NAMALWA (cell line): ENCODE data around the gene SRBD1.

Source experiments
- DNase-seq: peaks from one replicate; pipeline ENCODE4 v3.0.0-alpha.2; 2015; ENCODE audit warnings: low spot score

The SRBD1 gene

GRCh38 chr2:45631955-45632354 is 20.9 kb upstream of the SRBD1 start:
- DNase-seq = no peak

- DNase-seq = no peak
Measured at GRCh38 chr2:45631319-45631718, 20.3 kb upstream of the SRBD1 start.

- no peak for DNase-seq
Measured at GRCh38 chr2:45629971-45630370, 18.9 kb upstream of the SRBD1 start.

DNA sequence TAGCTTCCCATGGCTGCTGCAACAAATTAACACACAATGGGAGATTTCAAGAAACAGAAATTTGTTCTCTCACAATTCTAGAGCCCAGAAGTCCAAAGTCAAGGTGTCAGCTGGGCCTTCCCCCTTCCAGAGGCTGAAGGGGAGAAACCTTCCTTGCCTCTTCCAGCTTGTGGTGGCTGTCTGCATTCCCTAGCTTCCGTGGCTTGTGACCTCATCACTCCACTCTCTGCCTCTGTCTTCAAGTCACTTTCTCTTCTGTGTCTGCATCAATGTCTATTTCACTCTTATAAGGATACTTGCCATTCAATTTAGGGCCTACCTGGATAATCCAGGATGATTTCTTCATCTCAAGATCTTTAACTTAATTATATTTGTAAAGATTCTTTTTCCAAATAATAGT is 16.8 kb upstream of the SRBD1 start:
- DNase-seq = no peak

DNA sequence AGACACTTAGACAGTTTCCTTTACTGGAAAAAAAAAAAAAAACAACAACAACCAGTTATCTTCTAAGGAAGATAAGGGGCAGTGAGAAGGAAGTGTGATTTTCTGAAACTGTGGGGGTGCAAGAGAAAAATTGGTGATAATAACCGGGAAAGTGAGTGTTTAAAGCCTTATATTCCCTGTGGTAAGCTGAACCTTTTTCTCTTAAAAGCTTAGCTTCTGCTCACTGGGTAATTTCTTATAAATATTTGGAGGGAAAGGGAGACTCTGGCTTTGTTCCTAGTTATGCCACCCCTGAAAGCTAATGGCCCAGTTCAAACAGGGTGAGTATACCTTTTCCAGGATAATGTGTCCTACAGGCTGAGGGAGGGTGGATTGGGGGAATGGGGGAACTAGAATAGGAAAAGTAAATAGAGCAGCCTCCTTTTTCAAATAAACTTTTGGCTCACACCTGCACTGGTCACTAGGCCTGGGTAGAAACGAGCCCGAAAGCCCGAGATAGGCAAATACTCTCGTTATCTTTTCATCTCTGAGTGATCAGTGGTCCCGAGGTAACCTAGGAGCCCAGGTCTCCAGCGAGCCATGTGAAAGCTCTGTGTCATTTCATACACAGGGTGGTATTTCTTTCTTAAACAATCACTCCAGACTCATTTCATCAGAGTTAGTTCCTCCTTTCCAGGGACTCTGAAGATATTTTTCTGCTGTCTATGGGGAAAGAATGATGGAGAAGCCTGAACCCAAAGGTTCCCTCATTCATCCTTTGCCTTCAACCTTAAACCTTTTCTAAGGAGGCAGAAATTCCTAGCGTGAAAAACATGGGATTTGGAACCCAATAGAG is 15.5 kb upstream of the SRBD1 start:
- DNase-seq = no peak

GRCh38 chr2:45625824-45626223 is 14.8 kb upstream of the SRBD1 start:
- no peak for DNase-seq

GRCh38 chr2:45623098-45623497 is 12.0 kb upstream of the SRBD1 start:
- no peak for DNase-seq

- DNase-seq = no peak
Measured at GRCh38 chr2:45622336-45623075, 11.4 kb upstream of the SRBD1 start.

GRCh38 chr2:45617496-45617895 is 6.4 kb upstream of the SRBD1 start:
- no peak for DNase-seq

DNA sequence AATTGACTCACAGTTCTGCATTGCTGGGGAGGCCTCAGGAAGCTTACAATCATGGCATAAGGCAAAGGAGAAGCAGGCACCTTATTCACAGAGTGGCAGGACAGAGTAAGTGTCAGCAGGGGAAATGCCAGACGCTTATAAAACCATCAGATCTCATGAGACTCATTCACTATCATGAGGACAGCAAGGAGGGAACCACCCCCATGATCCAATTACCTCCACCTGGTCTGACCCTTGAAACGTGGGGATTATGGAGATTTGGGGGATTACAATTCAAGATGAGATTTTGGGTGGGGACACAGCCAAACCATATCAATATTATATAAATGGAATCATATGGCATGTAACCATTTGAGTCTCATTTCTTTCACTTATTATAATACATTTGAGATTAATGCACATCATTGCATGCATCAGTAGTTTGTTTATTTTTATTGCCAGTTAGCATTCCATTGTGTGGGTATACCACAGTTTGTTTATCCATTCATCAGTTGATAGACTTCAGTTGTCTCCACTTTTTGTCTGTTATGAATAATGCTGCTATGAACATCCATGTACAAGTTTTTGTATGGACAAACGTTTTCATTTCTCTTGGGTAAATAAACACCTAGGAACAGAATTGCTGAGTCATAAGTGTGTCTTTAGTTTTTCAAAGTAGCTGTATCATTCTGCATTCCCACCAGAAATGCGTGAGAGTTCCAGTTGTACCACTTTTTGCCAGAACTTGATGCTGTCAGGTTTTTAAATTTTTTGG is 5.8 kb upstream of the SRBD1 start:
- no peak for DNase-seq

DNA sequence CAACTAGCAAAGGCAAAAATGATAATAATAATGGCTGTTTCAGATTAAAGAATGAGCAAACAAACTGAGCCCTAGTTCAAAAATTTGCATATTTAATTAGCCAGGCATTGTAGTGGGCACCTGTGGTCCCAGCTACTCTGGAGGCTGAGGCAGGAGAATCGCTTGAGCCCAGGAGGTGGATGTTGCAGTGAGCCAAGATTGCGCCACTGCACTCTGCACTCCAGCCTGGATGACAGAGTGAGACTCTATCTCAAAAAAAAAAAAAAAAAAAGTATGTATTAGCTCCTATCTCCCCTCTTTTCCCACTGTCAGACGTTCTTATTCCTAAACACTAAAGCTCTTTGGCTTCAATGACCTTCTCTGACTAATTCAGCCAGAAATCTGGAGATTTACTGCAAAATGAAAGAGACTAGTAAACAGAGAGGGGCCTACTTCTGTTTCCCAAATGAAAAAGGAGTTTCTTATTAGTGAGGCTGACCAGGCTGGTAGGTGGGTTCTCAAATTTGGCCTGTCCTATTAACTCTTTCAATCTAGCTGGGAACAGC is 3.9 kb upstream of the SRBD1 start:
- no peak for DNase-seq

DNA sequence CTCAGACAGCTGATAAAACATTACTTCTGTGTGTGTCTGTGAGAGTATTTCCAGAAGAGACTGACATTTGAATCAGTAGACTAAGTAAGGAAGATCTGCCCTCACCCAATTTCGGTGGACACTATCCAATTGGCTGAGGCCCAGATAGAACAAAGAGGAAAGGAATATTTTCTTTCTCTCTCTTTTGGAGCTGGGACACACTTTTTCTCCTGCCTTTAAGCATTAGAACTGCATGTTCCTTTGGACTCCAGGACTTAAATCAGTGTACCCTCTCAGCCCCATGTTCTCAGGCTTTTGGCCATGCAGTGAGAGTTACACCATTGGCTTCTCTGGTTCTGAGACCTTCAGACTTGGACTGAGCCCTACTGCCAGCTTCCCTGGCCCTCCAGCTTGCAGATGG is 3.3 kb upstream of the SRBD1 start:
- no peak for DNase-seq

- DNase-seq = no peak
Measured at GRCh38 chr2:45612731-45613130, 1.7 kb upstream of the SRBD1 start.

GRCh38 chr2:45612285-45612684 is 1.2 kb upstream of the SRBD1 start:
- no peak for DNase-seq

GRCh38 chr2:45610281-45611019 is 617 bp downstream of the SRBD1 start:
- DNase-seq = peak; percentile 61

DNA sequence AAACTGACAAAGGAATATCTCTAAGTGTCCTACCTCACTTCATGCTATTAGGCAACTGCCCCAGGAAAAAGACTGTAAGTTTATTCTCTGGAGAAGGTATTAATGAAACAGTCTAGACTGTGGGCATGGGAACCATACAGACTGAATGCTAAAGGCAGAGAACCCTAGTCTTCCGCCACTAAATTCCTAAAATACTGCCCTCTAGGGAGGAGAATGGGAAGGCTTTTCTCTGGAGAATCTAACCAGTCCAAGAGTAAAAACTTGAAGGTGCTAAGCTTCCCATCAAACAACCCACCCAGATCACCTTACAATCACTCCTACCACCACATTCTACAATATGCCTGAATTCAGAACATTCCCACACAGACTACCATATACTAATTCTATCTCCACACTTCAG is 3.4 kb downstream of the SRBD1 start:
- peak; percentile 9 for DNase-seq

DNA sequence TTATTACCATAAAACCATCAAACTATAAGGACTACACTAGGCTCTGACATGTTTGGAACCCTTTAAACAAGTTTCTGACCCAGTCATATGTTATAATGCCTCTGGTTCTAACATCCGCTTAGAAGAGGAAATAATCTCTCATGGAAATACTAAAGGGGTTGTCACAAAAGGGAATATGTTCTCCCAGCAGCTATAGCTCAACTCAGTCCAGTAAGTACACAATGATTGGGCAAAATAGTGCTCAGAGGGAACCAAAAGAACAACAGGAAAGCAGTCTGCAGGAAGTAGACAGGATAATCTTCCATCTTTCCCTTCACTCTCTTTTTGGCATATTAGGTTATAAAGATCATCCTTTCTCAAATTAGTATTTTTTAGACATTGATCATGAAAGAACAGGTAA is 4.3 kb downstream of the SRBD1 start:
- DNase-seq = no peak

DNA sequence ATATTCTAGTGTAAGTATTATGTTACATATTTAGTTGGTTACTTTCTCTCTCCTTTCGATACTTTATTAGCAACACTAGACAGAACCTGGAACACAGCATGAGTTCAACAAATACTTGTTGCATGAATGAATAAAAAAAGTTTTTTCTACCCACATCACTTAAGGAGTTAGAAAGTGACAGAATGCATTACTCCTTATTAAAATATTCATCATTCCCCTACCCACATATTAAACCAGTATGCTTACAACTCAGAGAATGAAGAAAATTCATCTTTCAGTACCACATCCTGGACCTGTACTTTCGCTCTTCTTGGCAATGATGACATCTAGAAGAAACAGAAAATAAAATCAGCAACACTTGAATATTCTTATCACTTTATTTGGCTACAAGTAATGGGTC is 6.0 kb downstream of the SRBD1 start:
- DNase-seq = no peak

DNA sequence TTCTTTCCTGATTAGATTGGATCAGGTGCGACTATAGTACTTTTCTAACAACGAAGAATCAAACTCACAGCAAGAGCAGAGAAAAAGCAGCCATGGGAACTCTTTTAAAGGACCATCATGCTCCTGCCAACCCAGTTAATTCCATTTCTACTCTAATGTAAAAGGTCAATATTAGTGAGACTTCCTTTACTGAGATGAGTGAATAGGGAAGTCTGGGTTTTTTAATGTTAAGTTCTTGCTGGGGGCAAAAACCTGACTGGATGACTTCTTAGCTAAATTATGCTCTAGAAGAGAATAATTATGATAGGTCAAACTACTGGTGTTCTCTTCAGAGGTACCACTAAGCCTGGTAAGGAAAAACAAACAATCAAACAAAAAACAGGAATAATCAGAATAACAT is 8.4 kb downstream of the SRBD1 start:
- DNase-seq = no peak

- no peak for DNase-seq
Measured at GRCh38 chr2:45598545-45598944, 12.5 kb downstream of the SRBD1 start.

DNA sequence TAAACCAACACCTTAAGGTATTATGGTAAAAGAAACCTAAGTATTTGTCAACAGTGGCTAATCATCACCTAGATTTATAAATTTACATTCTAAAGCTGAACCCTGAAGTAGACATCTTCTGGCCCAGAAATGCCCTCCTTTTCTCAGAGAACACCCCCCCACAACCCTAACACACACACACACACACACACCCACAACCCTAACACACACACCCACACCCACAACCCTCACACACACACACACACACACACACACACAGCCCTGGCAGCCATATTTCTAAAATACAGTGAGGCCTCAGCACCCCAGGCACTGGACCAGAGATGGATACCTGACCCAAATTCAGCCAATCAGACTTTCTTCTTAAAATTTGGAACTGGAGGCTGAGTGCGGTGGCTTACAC is 14.3 kb downstream of the SRBD1 start:
- DNase-seq = no peak
